ENCODE results near the gene TXLNB.

The TXLNB gene

DNA sequence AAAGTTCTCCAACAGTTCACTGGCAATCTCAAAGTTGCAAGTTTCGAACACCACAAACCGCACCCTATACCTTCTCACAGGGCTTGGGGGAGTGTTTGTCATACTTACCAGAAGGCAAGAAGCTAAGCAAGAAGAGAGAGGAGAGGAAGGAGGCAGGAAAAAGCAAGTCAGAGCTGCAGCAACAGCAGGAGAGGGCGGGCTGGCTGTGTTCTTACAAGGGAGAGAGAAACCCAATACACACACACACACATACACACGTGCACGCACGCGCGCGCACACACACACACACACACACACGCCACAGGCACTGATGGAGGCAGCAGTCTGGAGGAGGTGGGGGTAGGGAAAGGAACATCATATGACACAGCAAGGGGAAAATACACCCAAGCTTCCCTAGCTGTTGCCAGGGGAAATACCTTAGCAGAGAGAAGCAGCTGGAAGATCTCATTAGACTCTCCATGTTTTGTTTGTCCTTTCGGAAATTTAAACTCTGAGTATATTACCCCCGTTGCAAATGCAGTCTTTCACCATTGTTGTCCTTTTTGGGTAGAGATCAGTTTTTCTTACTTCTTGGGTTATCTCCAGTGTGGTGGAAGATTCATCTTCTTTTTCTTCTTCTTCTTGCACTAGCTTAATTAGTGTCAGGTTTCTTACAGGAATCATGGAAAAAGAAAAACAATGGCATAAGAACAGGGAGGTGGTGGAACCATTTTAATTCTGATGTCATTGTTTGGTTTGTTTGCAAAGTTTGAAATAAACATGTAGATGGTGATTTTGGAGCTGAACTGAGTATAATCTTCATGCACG, at the start of gene TXLNB:
Gene TXLNB (minus strand): TSS at position 186 of the 807 bp plus-strand sequence. CDS start 3,099 bp downstream, outside the sequence.
- peak; percentile 77 to 86 for DNase-seq (ENCODE audit: low read depth in 2 of 2)

DNA sequence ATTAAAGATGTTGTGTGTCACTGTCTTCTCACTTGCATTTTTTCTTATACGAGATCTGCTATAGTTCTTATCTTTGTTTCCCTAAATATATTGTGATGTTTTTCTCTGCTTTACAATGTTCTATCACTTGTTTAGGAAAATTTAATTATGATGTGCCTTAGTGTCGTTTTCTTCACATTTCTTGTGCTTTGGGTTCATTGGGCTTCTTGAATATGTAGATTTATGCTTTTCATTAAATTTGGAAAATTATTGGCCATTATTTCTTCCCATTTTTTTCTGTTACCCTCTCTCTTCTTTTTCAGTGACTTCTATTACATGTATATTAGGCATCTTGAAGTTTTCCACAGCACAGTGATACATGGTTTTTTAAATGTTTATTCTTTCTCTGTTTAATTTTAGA, 49.3 kb upstream of the TXLNB start:
- no peak for DNase-seq (ENCODE audit: low read depth in 2 of 2)

DNA sequence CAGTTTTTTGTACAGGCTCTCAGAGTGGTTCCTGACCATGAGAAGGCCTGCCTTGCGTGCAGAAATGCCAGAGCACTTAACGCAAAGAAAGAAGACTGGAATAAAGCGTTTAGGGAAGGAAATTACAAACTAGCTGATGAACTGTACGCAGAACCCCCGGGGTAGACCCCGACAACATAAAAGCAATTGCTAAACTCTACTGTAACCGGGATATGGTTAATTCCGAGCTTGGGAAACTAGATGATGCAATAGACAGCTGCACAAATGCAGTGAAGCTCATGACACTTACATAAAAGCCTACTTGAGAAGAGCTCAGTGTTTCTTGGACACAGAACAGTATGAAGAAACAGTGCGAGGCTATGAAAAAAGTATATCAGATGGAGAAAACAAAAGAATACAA, 47.0 kb upstream of the TXLNB start:
- DNase-seq (ENCODE audit: low read depth in 2 of 2) = no peak

DNA sequence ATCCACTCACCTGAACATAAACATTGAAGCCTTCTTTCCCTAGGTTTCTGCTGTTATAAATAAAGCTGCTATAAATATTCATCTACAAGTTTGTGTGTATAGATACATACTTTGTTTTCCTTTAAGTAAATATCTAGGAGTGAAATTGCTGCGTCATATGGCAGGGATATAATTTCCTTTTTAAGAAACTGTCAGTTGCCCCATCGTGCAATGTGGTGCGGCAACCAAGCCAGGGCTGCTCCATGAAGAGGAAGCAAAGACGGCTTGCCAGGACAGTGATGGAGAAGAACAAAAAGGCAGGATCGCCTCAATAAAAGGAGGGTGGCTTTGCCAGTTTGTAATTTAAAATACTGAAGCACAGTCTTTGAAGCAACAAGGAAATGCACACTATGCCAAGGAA, 46.0 kb upstream of the TXLNB start:
- no peak for DNase-seq (ENCODE audit: low read depth in 2 of 2)

DNA sequence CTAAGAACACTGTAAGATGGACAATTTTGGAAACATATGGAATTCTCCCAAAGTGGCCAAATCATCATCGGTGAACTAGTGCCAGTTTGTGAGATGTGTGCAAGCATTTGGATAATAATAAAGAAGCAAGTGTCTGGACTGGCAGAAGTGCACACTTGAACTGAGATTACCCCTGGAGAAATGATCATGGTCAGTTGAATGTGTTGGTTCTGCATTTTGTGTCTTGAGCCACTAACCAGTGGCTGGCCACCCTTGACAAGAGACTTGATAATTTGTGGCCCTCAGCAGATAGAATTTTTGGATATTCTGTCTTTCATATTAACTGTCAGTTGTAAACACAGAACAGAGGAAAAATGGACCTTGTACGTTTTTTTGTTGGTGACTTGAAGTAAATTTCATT, 45.2 kb upstream of the TXLNB start:
- no peak for DNase-seq (ENCODE audit: low read depth in 2 of 2)

DNA sequence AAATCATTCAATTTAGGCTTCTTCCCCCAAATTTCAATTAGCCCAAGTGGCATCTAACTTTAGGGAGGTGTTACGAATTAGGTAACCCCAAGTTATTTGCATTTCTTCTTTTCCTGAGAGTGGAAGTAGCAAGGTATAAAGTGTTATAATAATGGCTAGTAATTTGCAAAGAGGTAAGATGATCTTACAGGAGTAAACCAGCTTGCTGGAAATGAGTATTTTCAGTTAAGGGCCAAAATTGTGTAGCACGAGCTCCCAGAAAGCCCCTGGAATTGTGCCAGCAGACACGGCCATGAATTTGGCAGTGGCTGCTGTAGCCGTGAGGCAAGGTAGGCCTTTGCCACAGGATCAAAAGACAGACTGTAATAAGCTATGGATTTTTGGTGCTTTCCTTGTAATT, 44.7 kb upstream of the TXLNB start:
- no peak for DNase-seq (ENCODE audit: low read depth in 2 of 2)

DNA sequence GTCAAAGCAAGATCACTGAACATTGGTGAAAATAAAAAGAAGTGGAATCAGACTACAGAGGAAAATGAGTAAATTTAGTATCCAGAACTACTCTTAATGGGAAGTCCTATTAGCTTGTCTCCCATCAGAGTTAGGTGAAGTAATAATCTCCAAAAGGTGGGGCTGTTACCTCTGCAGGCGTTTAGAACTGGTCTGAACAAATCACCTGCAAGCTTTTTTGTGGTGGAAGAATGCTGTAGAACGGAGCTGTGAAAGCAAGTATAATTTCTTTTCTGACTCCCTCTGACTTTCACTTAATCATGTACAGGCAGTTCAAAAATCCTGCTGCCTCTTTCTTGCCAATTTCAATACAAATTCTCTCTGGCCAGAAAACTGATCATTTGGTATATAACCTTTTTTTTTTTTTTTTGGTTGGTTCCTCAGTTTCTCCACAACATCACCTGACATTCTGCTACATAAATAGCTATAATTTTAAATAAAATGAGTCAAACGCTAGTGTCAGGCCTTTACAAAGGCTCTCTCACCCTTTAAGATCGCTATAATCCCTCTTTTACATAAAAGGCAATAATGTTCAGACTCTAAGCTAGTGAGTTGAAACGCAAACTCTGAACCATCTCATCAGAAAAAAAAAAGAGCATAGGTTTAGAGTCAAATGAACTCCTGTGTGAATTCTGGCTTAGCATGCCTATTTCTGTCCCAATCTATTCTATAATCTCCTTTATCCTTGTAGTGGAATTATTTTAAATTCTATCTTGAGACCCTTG, 43.8 kb upstream of the TXLNB start:
- no peak for DNase-seq (ENCODE audit: low read depth in 2 of 2)

DNA sequence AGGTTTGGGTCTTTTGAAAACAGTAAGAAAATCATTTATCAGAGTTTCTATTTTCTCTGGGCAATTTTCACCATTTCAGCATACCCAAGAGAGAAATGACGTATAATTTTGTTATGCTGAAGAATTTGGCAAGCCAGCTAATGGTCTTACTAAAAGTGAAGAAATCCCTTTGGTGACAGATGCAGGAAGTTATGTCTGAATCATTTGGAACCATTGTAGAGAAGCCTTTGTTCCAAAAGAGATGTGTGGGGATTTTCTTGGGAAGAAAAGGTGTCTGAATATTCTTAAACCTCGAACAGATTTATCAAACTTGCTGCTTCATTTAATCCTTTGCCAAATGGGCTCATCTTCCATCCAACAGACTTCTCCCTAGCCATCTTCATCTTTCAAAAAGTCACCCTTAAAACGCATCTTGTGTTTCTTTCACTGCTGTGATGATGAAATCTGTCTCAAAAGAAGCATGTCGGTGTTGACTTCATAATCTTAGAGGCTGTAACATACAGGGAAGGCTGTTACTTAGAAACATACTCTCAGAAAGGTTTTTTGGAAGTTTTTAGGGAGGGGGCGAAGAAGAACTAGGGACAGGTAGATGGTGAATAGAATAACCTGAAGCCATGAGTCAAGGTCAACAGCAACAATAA, 43.1 kb upstream of the TXLNB start:
- DNase-seq (ENCODE audit: low read depth in 2 of 2) = no peak

DNA sequence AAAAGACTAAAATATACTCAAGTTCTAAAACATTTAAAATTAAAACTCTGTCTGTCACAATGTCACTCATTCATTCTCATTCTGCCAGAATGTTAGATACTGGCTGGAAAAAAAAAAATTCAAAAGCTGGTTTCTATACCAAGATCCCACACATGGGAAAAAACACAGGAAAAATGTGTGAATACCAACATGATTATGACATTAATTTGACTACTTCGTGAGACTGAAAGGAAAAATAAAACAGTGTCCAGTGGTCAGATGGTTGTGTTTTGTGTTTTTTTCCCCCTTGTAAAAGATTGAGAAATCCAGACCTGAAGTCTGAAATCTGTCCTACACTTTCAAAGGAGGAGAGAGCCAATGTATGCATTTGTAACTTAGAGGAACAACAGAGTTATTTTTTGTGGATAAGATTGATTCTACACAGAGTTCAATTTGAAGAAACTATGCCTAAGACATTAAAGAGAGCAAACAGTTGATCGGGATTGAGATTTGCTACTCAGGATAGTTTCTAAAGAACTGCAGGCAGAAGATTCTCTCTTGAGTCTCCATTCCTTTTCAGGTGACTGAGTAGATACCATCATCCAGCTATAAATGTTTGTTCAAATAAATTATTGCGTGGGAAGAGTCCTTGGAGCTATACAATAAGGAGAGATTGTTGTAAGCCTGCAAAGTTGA, 39.2 kb upstream of the TXLNB start:
- no peak for DNase-seq (ENCODE audit: low read depth in 2 of 2)

DNA sequence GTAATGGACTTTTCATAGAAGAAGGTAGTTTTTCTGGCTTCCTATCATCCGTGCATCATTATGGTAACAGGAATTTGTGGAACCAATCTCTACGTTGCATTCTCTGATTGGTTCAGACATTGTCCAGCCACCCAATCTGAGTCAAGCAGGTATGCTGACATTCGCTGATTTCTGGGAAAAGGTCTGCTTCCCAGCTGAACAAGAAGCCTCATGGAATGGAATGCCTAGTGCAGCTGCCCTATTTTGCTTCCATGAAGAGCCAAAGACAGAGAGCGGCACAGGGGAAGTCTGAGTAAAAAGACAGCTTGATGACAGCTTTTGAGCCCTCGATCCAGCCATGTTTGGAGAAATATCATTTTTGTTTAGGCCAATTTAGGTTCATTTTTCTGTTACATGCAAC, 38.5 kb upstream of the TXLNB start:
- no peak for DNase-seq (ENCODE audit: low read depth in 2 of 2)

DNA sequence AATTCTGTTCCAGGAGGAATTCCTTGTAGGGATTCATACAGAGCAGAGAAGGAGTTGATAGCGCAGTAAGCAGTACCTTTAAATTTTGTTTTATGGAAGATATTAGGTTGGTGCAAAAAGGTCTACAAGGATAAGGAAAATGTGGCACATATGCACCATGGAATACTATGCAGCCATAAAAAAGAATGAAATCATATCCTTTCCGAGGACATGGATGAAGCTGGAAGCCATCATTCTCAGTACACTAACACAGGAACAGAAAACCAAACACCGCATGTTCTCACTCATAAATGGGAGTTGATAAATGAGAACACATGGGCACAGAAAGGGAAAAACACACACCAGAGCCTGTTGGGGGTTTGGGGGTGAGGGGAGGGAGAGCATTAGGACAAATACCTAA, 37.4 kb upstream of the TXLNB start:
- no peak for DNase-seq (ENCODE audit: low read depth in 2 of 2)

DNA sequence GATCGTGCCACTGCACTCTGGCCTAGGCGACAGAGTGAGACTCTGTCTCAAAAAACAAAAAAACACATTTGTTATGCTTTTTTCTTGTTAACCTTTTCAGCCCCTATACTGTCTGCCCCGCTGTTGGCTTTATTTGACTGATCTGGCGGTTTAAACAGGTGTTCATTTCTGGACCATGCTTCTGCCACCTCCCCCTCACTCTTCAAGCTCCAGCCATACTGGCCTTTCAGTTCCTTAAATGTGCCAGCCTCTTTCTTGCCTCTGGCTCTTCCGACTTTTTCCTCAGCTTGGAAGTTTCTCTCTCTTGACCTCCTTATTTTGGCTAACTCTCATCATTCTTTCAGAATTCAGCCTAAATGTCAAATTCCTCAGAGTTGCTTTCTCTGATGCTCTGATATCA, 35.2 kb upstream of the TXLNB start:
- DNase-seq (ENCODE audit: low read depth in 2 of 2) = no peak

DNA sequence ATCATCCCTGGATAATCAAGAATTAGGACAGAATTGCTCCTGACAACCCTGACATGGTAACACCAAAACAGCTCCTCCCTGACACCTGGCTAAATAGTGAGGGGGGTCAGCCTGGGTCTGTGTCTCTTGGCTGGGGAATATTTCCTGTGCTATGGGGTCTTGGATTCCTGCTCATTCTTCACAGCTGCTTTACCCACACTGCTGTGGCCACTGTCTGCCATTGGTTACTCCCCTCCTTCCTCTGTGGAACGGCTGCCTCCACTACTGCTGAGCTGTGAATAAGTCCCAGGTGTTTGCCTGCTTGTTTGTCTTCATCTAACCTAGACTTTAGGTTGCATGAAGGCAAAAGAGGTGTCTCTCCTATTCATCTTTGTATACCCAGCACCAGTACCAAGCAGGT, 33.9 kb upstream of the TXLNB start:
- no peak for DNase-seq (ENCODE audit: low read depth in 2 of 2)

DNA sequence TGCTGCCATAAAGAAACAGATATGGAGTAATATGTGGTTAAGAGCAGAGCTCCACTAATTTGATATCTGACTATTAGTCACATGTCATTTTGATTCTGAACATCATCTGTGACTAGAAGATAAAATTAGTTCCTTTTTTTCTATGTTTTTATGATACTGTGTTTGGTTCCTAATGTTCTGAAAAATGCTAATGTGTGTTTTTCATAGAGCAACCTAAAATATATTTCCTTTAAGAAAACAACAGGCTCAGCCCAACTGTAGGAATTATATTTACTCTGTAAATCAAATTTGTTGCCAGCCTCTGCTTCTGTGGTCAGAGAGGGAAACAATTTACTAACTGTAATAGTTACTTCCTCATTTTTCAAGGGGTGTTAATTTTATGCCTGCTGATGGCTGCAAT, 33.3 kb upstream of the TXLNB start:
- no peak for DNase-seq (ENCODE audit: low read depth in 2 of 2)

DNA sequence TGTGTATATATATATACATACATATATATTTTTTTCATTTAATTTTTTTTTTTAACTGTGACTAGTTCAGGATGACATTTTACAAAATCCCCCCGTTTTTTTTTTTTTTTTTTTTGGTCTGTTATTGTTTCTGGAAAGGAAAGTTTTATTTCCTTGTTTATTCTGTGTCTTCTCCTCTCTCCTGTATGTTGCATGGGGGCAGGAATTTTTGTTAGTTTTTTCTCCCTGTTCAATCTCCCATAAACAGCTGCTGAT, 32.4 kb upstream of the TXLNB start:
- DNase-seq (ENCODE audit: low read depth in 2 of 2) = no peak

DNA sequence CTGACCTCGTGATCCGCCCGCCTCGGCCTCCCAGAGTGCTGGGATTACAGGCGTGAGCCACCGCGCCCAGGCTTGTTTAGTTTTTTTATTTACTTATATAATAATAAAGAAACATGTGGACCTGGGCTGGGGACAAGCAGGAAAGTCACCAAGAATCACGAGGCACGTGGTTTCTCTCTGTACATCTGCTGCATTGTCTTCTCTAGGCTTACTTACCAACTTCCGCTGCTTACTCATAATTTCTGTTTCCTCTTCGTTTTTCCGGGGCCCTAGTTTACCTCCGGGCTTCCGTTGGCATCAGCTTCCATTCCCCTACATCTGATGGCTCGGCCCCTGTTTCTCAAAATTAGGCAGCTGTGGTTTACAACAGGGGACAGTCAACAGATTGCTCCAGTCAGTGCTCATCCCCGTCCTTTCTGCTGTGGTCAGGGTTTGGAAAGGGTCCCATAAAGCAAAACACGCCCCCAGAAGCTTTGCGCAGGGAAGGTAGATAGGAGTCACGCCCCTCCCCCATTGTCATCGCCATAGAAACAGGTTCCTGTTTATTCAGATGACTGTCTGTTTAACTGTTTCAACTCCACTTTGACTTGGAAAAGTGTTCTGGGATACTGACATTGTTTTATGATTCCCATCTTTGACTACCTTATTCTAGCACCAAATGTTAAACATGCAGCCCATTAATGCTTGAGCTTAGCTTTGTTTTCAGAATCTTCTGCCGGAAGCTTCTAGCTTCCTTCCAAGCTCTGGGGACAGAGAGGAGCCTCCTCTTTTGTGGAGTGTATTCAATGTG, 31.9 kb upstream of the TXLNB start:
- DNase-seq (ENCODE audit: low read depth in 2 of 2) = peak; percentile 67 to 74

DNA sequence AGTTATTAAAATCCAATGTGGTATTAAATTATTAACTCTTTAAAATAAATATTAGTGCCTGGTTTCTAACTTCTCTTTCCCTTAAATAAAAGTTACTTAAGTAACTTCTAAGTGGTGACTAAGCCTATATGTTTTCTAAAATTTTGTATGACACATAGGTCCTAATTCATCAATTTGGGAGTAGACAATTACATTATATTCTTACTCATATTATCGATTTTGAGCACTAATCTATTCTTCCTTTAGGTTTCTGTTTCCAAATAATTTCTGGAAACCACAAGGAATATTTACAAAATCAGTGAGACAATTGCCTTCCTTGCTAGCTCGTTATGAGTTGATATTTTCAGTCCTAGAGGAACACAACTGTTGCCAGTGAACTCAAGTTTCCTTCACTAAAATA, 28.3 kb upstream of the TXLNB start:
- DNase-seq (ENCODE audit: low read depth in 2 of 2) = no peak

DNA sequence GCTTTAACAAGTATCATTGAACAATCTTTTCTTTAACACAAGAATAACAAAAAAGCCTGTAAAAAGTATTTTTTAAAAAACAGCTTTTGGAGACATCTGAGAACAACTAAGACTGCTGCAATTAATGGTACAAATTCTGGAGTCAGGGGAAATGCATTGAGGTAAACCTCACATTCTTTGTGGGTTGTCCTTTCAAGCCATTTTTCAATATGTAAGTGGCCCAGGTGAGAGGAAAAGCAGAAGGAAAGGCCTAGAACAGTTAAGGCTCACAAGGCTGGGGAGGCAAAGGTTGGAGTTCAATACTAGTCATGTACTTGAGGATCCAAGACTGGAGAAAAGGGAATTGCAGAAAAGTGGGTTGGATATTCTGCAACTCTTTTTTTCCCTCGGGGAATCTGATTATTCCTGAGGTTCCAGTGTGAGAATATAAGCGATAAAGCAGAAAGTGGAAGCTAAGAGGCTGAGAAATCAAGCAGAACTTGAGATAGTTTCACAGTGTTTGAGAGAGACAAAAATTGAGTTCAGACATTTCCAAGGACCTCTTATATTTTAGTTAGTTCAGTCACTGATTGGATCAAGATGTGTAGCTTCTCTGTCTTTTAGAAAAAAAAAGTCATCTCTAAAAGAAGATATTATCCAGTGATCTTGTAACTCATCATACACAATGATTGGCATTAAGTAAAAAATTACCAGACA, 25.0 kb upstream of the TXLNB start:
- no peak for DNase-seq (ENCODE audit: low read depth in 2 of 2)

DNA sequence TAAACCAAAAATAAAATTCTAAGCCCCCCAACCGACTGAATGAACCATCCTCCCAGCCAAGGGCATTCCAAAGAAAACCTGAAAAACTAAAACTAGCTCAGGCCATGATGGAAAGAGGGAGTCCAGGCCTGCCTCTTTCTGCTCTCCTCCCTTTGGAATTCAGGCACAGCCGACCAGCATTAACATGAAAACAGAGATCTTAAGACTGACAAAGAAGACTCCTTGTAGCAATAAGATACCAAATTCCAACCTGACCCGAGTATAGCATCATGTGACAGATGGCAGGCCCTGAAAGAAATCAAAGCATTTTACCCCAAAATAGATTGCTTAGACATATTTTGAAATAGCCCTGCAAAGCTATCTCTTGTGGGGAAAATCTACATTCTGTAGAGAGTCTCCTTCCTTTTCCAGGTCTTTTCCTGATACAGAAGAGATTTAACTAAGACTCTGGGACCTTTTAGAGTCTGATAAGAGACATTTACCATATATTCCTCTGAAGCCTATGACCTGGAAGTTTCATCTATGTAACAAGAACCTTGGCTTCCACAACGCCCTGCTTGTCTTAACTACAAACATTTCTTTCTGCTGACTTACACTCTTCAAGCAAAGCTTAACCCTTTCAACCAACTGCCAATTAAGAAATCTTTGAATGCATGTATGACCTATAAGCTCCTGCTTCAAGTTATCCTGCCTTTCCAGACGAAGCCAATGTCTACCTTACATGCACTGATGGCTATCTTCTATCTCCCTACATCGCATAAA, 22.2 kb upstream of the TXLNB start:
- DNase-seq (ENCODE audit: low read depth in 2 of 2) = no peak

DNA sequence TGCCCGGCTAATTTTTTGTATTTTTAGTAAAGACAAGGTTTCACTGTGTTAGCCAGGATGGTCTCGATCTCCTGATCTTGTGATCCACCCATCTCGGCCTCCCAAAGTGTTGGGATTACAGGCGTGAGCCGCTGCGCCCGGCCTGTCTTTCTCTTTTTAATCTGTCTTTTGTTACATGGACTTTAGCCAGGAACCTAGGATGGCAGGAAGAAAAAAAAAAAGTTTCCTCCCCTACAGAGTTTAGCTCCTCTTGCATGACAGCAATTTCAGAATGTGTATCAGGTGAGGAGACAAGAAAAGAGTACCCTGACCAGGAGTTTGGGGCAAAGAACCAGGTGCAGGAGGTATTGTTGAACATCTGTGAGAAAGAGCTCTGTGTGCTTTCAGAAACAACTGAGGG, 21.4 kb upstream of the TXLNB start:
- no peak for DNase-seq (ENCODE audit: low read depth in 2 of 2)

Data from stimulated activated CD8-positive, alpha-beta memory T cell treated with anti-CD3 and anti-CD28 coated beads, Interleukin-7, amount 100 ng/mL, for 4 hours (primary cell).